HepG2 (cell line): Measurements from ENCODE around the gene CES2. TPM values are rescaled to one million over a fixed set of nuclear protein-coding genes. Genes with fewer than 3 reads are reported as not detected.

Experiments
- ATF7 ChIP-seq, 2 experiments: fragments of 450-650 bp in 1 of 2; sonication (generic) in 1 of 2; formaldehyde crosslinking in 1 of 2; IDR thresholded peaks; 2 replicates each; pipeline versions ENCODE4 v1.4.0 to v1.6.1; 2016 to 2020; ENCODE audit warnings: antibody characterized with exemption in 1 of 2, mild to moderate bottlenecking in 1 of 2, missing genetic modification reagents in 1 of 2
- CBX1 ChIP-seq: IDR thresholded peaks from one replicate; pipeline ENCODE4 v1.6.1; 2016; ENCODE audit warnings: antibody characterized with exemption, low read depth
- JDP2 ChIP-seq: sonication (generic); formaldehyde crosslinking; IDR thresholded peaks from 2 replicates; pipeline ENCODE4 v1.8.1; 2022; ENCODE audit warnings: missing genetic modification reagents, borderline replicate concordance
- MAFF ChIP-seq: IDR thresholded peaks from 2 replicates; pipeline ENCODE4 v1.6.1; 2011; ENCODE audit warnings: low read depth, low read length, improper control_type of control experiment
- NONO ChIP-seq, 2 experiments: fragments of 450-650 bp in 1 of 2; sonication (generic) in 1 of 2; formaldehyde crosslinking in 1 of 2; IDR thresholded peaks in 1 of 2; conservative IDR thresholded peaks in 1 of 2; 2 replicates each; pipeline versions ENCODE4 v1.6.1 to v1.8.0; 2017 to 2022; ENCODE audit warnings: mild to moderate bottlenecking in 1 of 2, missing genetic modification reagents in 1 of 2, moderate library complexity in 1 of 2
- ONECUT2 ChIP-seq: sonication (generic); formaldehyde crosslinking; IDR thresholded peaks from 2 replicates; pipeline ENCODE4 v1.4.0; 2020; ENCODE audit warnings: missing genetic modification reagents
- PCBP1 ChIP-seq: fragments of 200-400 bp; formaldehyde crosslinking; IDR thresholded peaks from 2 replicates; pipeline ENCODE4 v1.6.1; 2017; ENCODE audit warnings: mild to moderate bottlenecking, low read depth, low read length, borderline replicate concordance
- REPIN1 ChIP-seq: sonication (generic); formaldehyde crosslinking; IDR thresholded peaks from 2 replicates; pipeline ENCODE4 v1.8.0; 2022; ENCODE audit warnings: missing genetic modification reagents, low read depth, mild to moderate bottlenecking, borderline replicate concordance
- RFX1 ChIP-seq: fragments of 450-650 bp; IDR thresholded peaks from 2 replicates; pipeline ENCODE4 v1.6.1; 2017
- RNF219 ChIP-seq: sonication (generic); formaldehyde crosslinking; IDR thresholded peaks from 2 replicates; pipeline ENCODE4 v1.5.0; 2020; ENCODE audit warnings: mild to moderate bottlenecking, missing genetic modification reagents
- SIX4 ChIP-seq: sonication (generic); formaldehyde crosslinking; IDR thresholded peaks from 2 replicates; pipeline ENCODE4 v1.4.0; 2020; ENCODE audit warnings: missing genetic modification reagents
- ZBTB46 ChIP-seq: sonication (generic); formaldehyde crosslinking; IDR thresholded peaks from 2 replicates; pipeline ENCODE4 v1.4.0; 2020; ENCODE audit warnings: mild to moderate bottlenecking, missing genetic modification reagents, borderline replicate concordance
- ZFP36L1 ChIP-seq: sonication (generic); formaldehyde crosslinking; IDR thresholded peaks from 2 replicates; pipeline ENCODE4 v1.8.0; 2022; ENCODE audit warnings: mild to moderate bottlenecking, missing genetic modification reagents, moderate library complexity
- ZNF142 ChIP-seq: sonication (generic); formaldehyde crosslinking; IDR thresholded peaks from 2 replicates; pipeline ENCODE4 v1.4.0; 2020; ENCODE audit warnings: missing genetic modification reagents
- ZNF543 ChIP-seq: sonication (generic); formaldehyde crosslinking; IDR thresholded peaks from 2 replicates; pipeline ENCODE4 v1.4.0; 2020; ENCODE audit warnings: mild to moderate bottlenecking, missing genetic modification reagents
- ZNF572 ChIP-seq: sonication (generic); formaldehyde crosslinking; IDR thresholded peaks from 2 replicates; pipeline ENCODE4 v1.5.1; 2020; ENCODE audit warnings: mild to moderate bottlenecking, missing genetic modification reagents
- ZNF616 ChIP-seq: sonication (generic); formaldehyde crosslinking; IDR thresholded peaks from 2 replicates; pipeline ENCODE4 v1.5.0; 2020; ENCODE audit warnings: low read depth, mild to moderate bottlenecking, missing genetic modification reagents
- polyA plus RNA-seq, 8 experiments: library from polyadenylated mRNA; depleted of rRNA in 3 of 8; stranded (reverse) in 7 of 8; unstranded in 1 of 8; fragments of >200 nt; fragmentation: Illumina TruSeq in 4 of 8; extraction: Trizol in 4 of 8; gene quantifications; 2 replicates each; pipeline versions ENCODE4 v1.2.1 to v1.2.3, GENCODE V29; 2011 to 2016; ENCODE audit warnings: low read depth in 4 of 8, missing spikeins in 1 of 8, mixed read lengths in 1 of 8; ENCODE audit not compliant: insufficient read depth in 1 of 8
- total RNA-seq, 5 experiments: library from RNA; depleted of rRNA; stranded (reverse); fragments of >200 nt; fragmentation: Illumina TruSeq; extraction: Trizol; gene quantifications; 2 replicates each; pipeline ENCODE4 v1.2.3, GENCODE V29; 2016; ENCODE audit warnings: low read depth in 1 of 5

The CES2 gene
- total and polyA plus RNA-seq, 2 of the 13 experiments (the other 11 are each of a cell fraction or from before 2014, with no cell fraction given): 50.6 to 63.8 TPM

- peak; percentile 90 for TF ChIP-seq ZNF142 (CRISPR knock-in tag)
- TF ChIP-seq SIX4 (CRISPR knock-in tag): no peak
- TF ChIP-seq ZNF543 (CRISPR knock-in tag): no peak
- peak; percentile 93; the same call in 1 of the 2 replicates for TF ChIP-seq ZNF616 (CRISPR knock-in tag)
- peak; percentile 83; the same call in 1 of the 2 replicates for TF ChIP-seq ZFP36L1 (CRISPR knock-in tag)
- TF ChIP-seq ZNF572 (CRISPR knock-in tag): 0 out of 2 replicates have a peak, but pooled peaks have one; percentile 43
- TF ChIP-seq ONECUT2: peak; percentile 39; the same call in 1 of the 2 replicates
- peak; percentile 87; the same call in 1 of the 2 replicates for TF ChIP-seq PCBP1
- no peak for TF ChIP-seq ATF7 (IDR thresholded peaks at IDR 0.05)
- TF ChIP-seq ATF7 (CRISPR knock-in tag; IDR thresholded peaks at IDR 0.05): peak; percentile 88
- no peak for TF ChIP-seq RFX1
- peak; percentile 77 for TF ChIP-seq CBX1
- no peak for TF ChIP-seq MAFF
- TF ChIP-seq NONO (IDR thresholded peaks at IDR 0.05): no peak
- TF ChIP-seq NONO (CRISPR knock-in tag; conservative IDR thresholded peaks at IDR 0.05): peak; percentile 98
- TF ChIP-seq REPIN1 (CRISPR knock-in tag): peak; percentile 80
- no peak for TF ChIP-seq JDP2 (CRISPR knock-in tag)
- peak; percentile 78; the same call in 1 of the 2 replicates for TF ChIP-seq RNF219
- peak; percentile 71; the same call in 1 of the 2 replicates for TF ChIP-seq ZBTB46 (CRISPR knock-in tag)
Measured at GRCh38 chr16:66934138-66934838, 1.0 kb upstream of the CES2 start, which contains the start of gene CIAO2B (continued).
